ENCODE results near the gene STIP1. TPM values are rescaled to one million over a fixed set of nuclear protein-coding genes. Genes with fewer than 3 reads are reported as not detected.

The STIP1 gene
- total RNA-seq, 1 experiment from 2014 or later: 338 TPM

GRCh38 chr11:64237484-64237951 lies 51.5 kb downstream of the STIP1 start:
- Mint-ChIP-seq H3K36me3 (ENCODE audit: insufficient read depth in 1 of 3, low read depth in 3 of 3) (peaks cover 4 to 26% (median 13%) of the 10 kb centered on the region in 3 experiments; a peak in 6 of 7 replicates), H3K9me3 (no peaks in the 10 kb centered on the region), H3K4me3 (peak overlapping the region in 1 of 2 experiments; percentile 26; a peak in 1 of 5 replicates), H3K27me3 (ENCODE audit: low read depth) (peaks cover 8% of the 10 kb centered on the region), H3K27ac (no peak overlapping the region), H3K4me1 (peaks cover 22% of the 10 kb centered on the region in 2 experiments)
- H2BK120ac ChIP-seq (ENCODE audit: low read depth, low read length, poor library complexity, severe bottlenecking): no peak overlapping the region
- no peak overlapping the region for H4K8ac ChIP-seq (replicated peaks; ENCODE audit: insufficient read length, low read depth, low read length)
- no peak overlapping the region for H3K9ac ChIP-seq (ENCODE audit: extremely low read depth, insufficient read length, low read length)
- no peaks in the 10 kb centered on the region for H3K4me1 ChIP-seq (ENCODE audit: insufficient read depth, low read length)
- no peak overlapping the region for H2BK5ac ChIP-seq (ENCODE audit: insufficient read length, low read length)
- H3K79me1 ChIP-seq (ENCODE audit: insufficient read depth, low read depth, low read length, poor library complexity, severe bottlenecking): no peaks in the 10 kb centered on the region
- H4K20me1 ChIP-seq (ENCODE audit: control insufficient read depth, insufficient read depth, insufficient read length): no peaks in the 10 kb centered on the region
- peaks cover 19% of the 10 kb centered on the region for H3K23me2 ChIP-seq (ENCODE audit: insufficient read length, low read depth, low read length, poor library complexity, severe bottlenecking)
- no peak overlapping the region for H2BK20ac ChIP-seq (ENCODE audit: low read depth, low read length, poor library complexity, severe bottlenecking)
- H2BK12ac ChIP-seq (ENCODE audit: insufficient read length, low read depth, low read length): no peak overlapping the region
- H3K18ac ChIP-seq (ENCODE audit: insufficient read length, low read depth, low read length): no peak overlapping the region
- no peak overlapping the region for H4K91ac ChIP-seq (ENCODE audit: insufficient read length, low read depth, low read length)
- no peak overlapping the region for H3T11ph ChIP-seq (ENCODE audit: low read length)
- no peak overlapping the region for H3K27ac ChIP-seq (ENCODE audit: insufficient read length, low read depth, low read length)
- H2AFZ ChIP-seq (ENCODE audit: low read length): no peak overlapping the region
- no peak overlapping the region for H2BK15ac ChIP-seq (ENCODE audit: low read depth, low read length)
- H3K4ac ChIP-seq (ENCODE audit: low read depth, low read length): no peak overlapping the region
- TF ChIP-seq, protein P1, sequence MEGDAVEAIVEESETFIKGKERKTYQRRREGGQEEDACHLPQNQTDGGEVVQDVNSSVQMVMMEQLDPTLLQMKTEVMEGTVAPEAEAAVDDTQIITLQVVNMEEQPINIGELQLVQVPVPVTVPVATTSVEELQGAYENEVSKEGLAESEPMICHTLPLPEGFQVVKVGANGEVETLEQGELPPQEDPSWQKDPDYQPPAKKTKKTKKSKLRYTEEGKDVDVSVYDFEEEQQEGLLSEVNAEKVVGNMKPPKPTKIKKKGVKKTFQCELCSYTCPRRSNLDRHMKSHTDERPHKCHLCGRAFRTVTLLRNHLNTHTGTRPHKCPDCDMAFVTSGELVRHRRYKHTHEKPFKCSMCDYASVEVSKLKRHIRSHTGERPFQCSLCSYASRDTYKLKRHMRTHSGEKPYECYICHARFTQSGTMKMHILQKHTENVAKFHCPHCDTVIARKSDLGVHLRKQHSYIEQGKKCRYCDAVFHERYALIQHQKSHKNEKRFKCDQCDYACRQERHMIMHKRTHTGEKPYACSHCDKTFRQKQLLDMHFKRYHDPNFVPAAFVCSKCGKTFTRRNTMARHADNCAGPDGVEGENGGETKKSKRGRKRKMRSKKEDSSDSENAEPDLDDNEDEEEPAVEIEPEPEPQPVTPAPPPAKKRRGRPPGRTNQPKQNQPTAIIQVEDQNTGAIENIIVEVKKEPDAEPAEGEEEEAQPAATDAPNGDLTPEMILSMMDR (conservative IDR thresholded peaks at IDR 0.05): no peak
- no peak overlapping the region for H3K23ac ChIP-seq (ENCODE audit: insufficient read length, low read depth, low read length)
- no peak overlapping the region for H3K56ac ChIP-seq (ENCODE audit: insufficient read length, low read depth, low read length)
- H3K79me2 ChIP-seq (ENCODE audit: insufficient read depth, low read length): peaks cover 2% of the 10 kb centered on the region; the same call in 1 of the 2 replicates
- no peak overlapping the region for H3K4me2 ChIP-seq (ENCODE audit: insufficient read depth, insufficient read length, low read length)
- DNase-seq: no peak
- no CpG with 5 or more reads among the region's 12 CpGs for WGBS (ENCODE audit: extremely low coverage, insufficient read length, low lambda C conversion rate)
- H3K14ac ChIP-seq (ENCODE audit: insufficient read depth, low read length): no peak overlapping the region
- no peaks in the 10 kb centered on the region for H3K9me3 ChIP-seq (ENCODE audit: control insufficient read depth, low read depth, low read length)
- no peak overlapping the region for H4K5ac ChIP-seq (ENCODE audit: insufficient read length, low read depth, low read length)
- no peaks in the 10 kb centered on the region; the same call in 1 of the 2 replicates for H3K27me3 ChIP-seq (ENCODE audit: insufficient read depth, low read length)
- H2AK5ac ChIP-seq (ENCODE audit: insufficient read length, low read length): no peak overlapping the region

All from H9 (cell line).